IMR-90 (cell line): ENCODE data around the gene KCNQ1. TPM values are rescaled to one million over a fixed set of nuclear protein-coding genes. Genes with fewer than 3 reads are reported as not detected.

Experiments
- ATAC-seq: fragments of 200-7000 bp; cut with Tn5 transposase; 2 replicates; pipeline ENCODE4 v1.9.1; 2020; ENCODE audit warnings: low read depth, mild to moderate bottlenecking, moderate library complexity
- BruUV-seq: library from RNA; stranded (reverse); fragments of 400-500 nt; replicated peaks from 2 replicates; lab custom pipeline; 2021; lab: Mats Ljungman, UMichigan
- CTCF ChIA-PET: fragments of 300-600 bp; formaldehyde crosslinking; extraction: SDS; loops from one replicate; lab custom pipeline; 2021; ENCODE audit warnings: antibody characterized with exemption; lab: Yijun Ruan, JAX
- POLR2A ChIA-PET: fragments of 300-600 bp; sonication (Branson Sonifier 250); formaldehyde crosslinking; loops from one replicate; lab custom pipeline; 2022; ENCODE audit warnings: antibody characterized with exemption; ENCODE audit not compliant: unreplicated experiment; lab: Charles Lee
- DNase-seq: peaks from one replicate; pipeline ENCODE4 v3.0.0; 2013
- H2AFZ ChIP-seq: replicated peaks from 2 replicates; pipeline ENCODE3; 2013; ENCODE audit warnings: low read length, mild to moderate bottlenecking; ENCODE audit not compliant: poor library complexity
- H2AK5ac ChIP-seq: 2 replicates; pipeline ENCODE4 v1.6.1; 2013; ENCODE audit warnings: low read depth, low read length, inconsistent platforms
- H2AK9ac ChIP-seq: replicated peaks from 2 replicates; pipeline ENCODE3; 2013; ENCODE audit warnings: mild to moderate bottlenecking, low read depth, low read length, moderate library complexity; ENCODE audit not compliant: poor library complexity
- H2BK120ac ChIP-seq: 2 replicates; pipeline ENCODE4 v1.6.1; 2013; ENCODE audit warnings: low read depth, low read length, inconsistent platforms
- H2BK15ac ChIP-seq: 3 replicates; pipeline ENCODE4 v1.6.1; 2013; ENCODE audit warnings: low read depth, low read length, inconsistent platforms
- H2BK20ac ChIP-seq: 2 replicates; pipeline ENCODE4 v1.6.1; 2013; ENCODE audit warnings: low read depth, mild to moderate bottlenecking, inconsistent platforms, low read length, moderate library complexity
- H2BK5ac ChIP-seq: 2 replicates; pipeline ENCODE4 v1.6.1; 2013; ENCODE audit warnings: mild to moderate bottlenecking, low read depth, low read length, inconsistent platforms; ENCODE audit not compliant: poor library complexity, severe bottlenecking
- H3K14ac ChIP-seq: replicated peaks from 2 replicates; pipeline ENCODE4 v1.6.1; 2013; ENCODE audit warnings: low read depth, low read length, inconsistent platforms
- H3K18ac ChIP-seq: 2 replicates; pipeline ENCODE4 v1.6.1; 2013; ENCODE audit warnings: low read depth, low read length, control low read depth
- H3K23ac ChIP-seq: 2 replicates; pipeline ENCODE4 v1.6.1; 2013; ENCODE audit warnings: low read depth, low read length, inconsistent platforms
- H3K27ac ChIP-seq: 2 replicates; pipeline ENCODE4 v1.5.1; 2013; ENCODE audit warnings: mild to moderate bottlenecking, control low read depth, low read length; ENCODE audit not compliant: insufficient read depth
- H3K27me3 ChIP-seq: 2 replicates; pipeline ENCODE4 v1.6.1; 2013; ENCODE audit warnings: low read length; ENCODE audit not compliant: control insufficient read depth, insufficient read depth
- H3K36me3 ChIP-seq: 2 replicates; pipeline ENCODE4 v1.6.1; 2013; ENCODE audit warnings: low read length, mixed read lengths; ENCODE audit not compliant: control insufficient read depth, insufficient read depth
- H3K4ac ChIP-seq: 2 replicates; pipeline ENCODE4 v1.6.1; 2013; ENCODE audit warnings: low read depth, low read length, inconsistent platforms
- H3K4me1 ChIP-seq: 2 replicates; pipeline ENCODE4 v1.6.1; 2013; ENCODE audit warnings: low read length, mixed read lengths; ENCODE audit not compliant: control insufficient read depth, insufficient read depth
- H3K4me2 ChIP-seq: 2 replicates; pipeline ENCODE4 v1.6.1; 2013; ENCODE audit warnings: low read depth, mild to moderate bottlenecking, control low read depth, low read length, moderate library complexity
- H3K4me3 ChIP-seq: 2 replicates; pipeline ENCODE4 v1.5.1; 2013; ENCODE audit warnings: low read depth, mild to moderate bottlenecking, control low read depth, low read length, moderate library complexity; ENCODE audit not compliant: insufficient read depth
- H3K56ac ChIP-seq: 2 replicates; pipeline ENCODE4 v1.6.1; 2013; ENCODE audit warnings: low read length, inconsistent platforms; ENCODE audit not compliant: insufficient read depth; ENCODE audit errors: extremely low read depth
- H3K79me1 ChIP-seq, 2 experiments: 2 replicates each; pipeline ENCODE4 v1.6.1; 2013; ENCODE audit warnings: low read length in 2 of 2, inconsistent platforms in 1 of 2, low read depth in 1 of 2
- H3K9ac ChIP-seq: 2 replicates; pipeline ENCODE4 v1.6.1; 2013; ENCODE audit warnings: low read depth, low read length, control low read depth
- H3K9me1 ChIP-seq: 2 replicates; pipeline ENCODE4 v1.6.1; 2013; ENCODE audit warnings: low read length, inconsistent platforms; ENCODE audit not compliant: insufficient read depth
- H3K9me3 ChIP-seq: 2 replicates; pipeline ENCODE4 v1.6.1; 2013; ENCODE audit warnings: low read length; ENCODE audit not compliant: control insufficient read depth, insufficient read depth
- H4K20me1 ChIP-seq: 2 replicates; pipeline ENCODE4 v1.6.1; 2013; ENCODE audit warnings: low read length, inconsistent platforms; ENCODE audit not compliant: insufficient read depth
- H4K5ac ChIP-seq: 2 replicates; pipeline ENCODE4 v1.6.1; 2013; ENCODE audit warnings: mild to moderate bottlenecking, low read depth, low read length, control low read depth
- H4K8ac ChIP-seq, 2 experiments: 2 replicates each; pipeline ENCODE4 v1.6.1; 2013; ENCODE audit warnings: low read depth in 2 of 2, low read length in 2 of 2, control low read depth in 1 of 2, inconsistent platforms in 1 of 2
- H4K91ac ChIP-seq: 2 replicates; pipeline ENCODE4 v1.6.1; 2013; ENCODE audit warnings: low read depth, low read length, inconsistent platforms; ENCODE audit not compliant: insufficient read depth
- BHLHE40 ChIP-seq: fragments of 150-350 bp; IDR thresholded peaks from 2 replicates; pipeline ENCODE4 v1.6.1; 2016; ENCODE audit warnings: mild to moderate bottlenecking, low read depth, low read length
- CHD1 ChIP-seq: IDR thresholded peaks from 2 replicates; pipeline ENCODE4 v1.6.1; 2012; ENCODE audit warnings: low read depth, low read length, improper control_type of control experiment
- FOS ChIP-seq: fragments of 150-350 bp; IDR thresholded peaks from 2 replicates; pipeline ENCODE4 v1.6.1; 2016; ENCODE audit warnings: low read depth, low read length
- MAFK ChIP-seq: IDR thresholded peaks from 2 replicates; pipeline ENCODE4 v1.6.1; 2012; ENCODE audit warnings: low read depth, low read length, improper control_type of control experiment
- MAZ ChIP-seq: IDR thresholded peaks from 2 replicates; pipeline ENCODE4 v1.6.1; 2012; ENCODE audit warnings: low read depth, mild to moderate bottlenecking, low read length, improper control_type of control experiment, moderate library complexity, borderline replicate concordance
- MXI1 ChIP-seq: IDR thresholded peaks from 2 replicates; pipeline ENCODE4 v1.6.1; 2012; ENCODE audit warnings: low read depth, mild to moderate bottlenecking, low read length, moderate library complexity, borderline replicate concordance
- NFE2L2 ChIP-seq: fragments of 150-350 bp; IDR thresholded peaks from 2 replicates; pipeline ENCODE4 v1.6.1; 2016; ENCODE audit warnings: low read depth, mild to moderate bottlenecking, low read length
- RAD21 ChIP-seq: IDR thresholded peaks from 2 replicates; pipeline ENCODE4 v1.6.1; 2012; ENCODE audit warnings: low read length, improper control_type of control experiment
- SMC3 ChIP-seq: fragments of 150-350 bp; IDR thresholded peaks from 2 replicates; pipeline ENCODE4 v1.6.1; 2016; ENCODE audit warnings: low read depth, mild to moderate bottlenecking, antibody characterized with exemption, low read length, moderate library complexity
- WGBS, 2 experiments: methylation state at CpG; one replicate each; pipeline versions ENCODE4 v1.1.5 to v1.1.7; 2013; ENCODE audit warnings: missing lambda C conversion rate in 2 of 2; ENCODE audit not compliant: insufficient read length in 1 of 2; ENCODE audit errors: extremely low coverage in 2 of 2; 5-methylcytosine and 5-hydroxymethylcytosine counted together
- dilution Hi-C: fragments of 300-500 bp; cut with HindIII; formaldehyde crosslinking; loops from one replicate; pipeline ENCODE4 v1.14.3; 2018; ENCODE audit warnings: low sequenced_read_pairs; ENCODE audit not compliant: unreplicated experiment
- in situ Hi-C: fragments of 300-500 bp; cut with MboI; formaldehyde crosslinking; loops from 3 replicates; pipeline ENCODE4 v1.14.3; 2019; ENCODE audit warnings: low sequenced_read_pairs, inconsistent platforms, mixed read lengths
- intact Hi-C: fragments of 100-400 bp; cut with micrococcal nuclease; formaldehyde crosslinking; loops from 2 replicates; pipeline ENCODE4 v1.10.0; 2022
- polyA plus RNA-seq, 3 experiments: library from polyadenylated mRNA; depleted of rRNA; stranded (reverse); fragments of >200 nt; gene quantifications; 2 replicates each; pipeline ENCODE4 v1.2.3, GENCODE V29; 2012; ENCODE audit warnings: low replicate concordance in 1 of 3
- total RNA-seq: library from RNA; depleted of rRNA; stranded (reverse); fragments of >200 nt; gene quantifications from 2 replicates; pipeline ENCODE4 v1.2.3, GENCODE V29; 2012
- TF ChIP-seq, protein P1 (sequence below): fragments of 150-350 bp; IDR thresholded peaks from 2 replicates; pipeline ENCODE4 v1.6.1; 2017; ENCODE audit warnings: mild to moderate bottlenecking, antibody characterized with exemption, low read length, low read depth
- TF ChIP-seq, protein P2 (sequence below): conservative IDR thresholded peaks from 2 replicates; pipeline ENCODE4 v1.5.1; 2012; ENCODE audit warnings: mild to moderate bottlenecking, low read depth, low read length, improper control_type of control experiment
- TF ChIP-seq, protein P3 (sequence below): fragments of 150-350 bp; IDR thresholded peaks from 2 replicates; pipeline ENCODE4 v1.6.1; 2016; ENCODE audit warnings: low read depth, mild to moderate bottlenecking, low read length, moderate library complexity, borderline replicate concordance

KCNQ1 gene
- total and polyA plus RNA-seq, 2 of the 4 experiments (the other 2 are of a cell fraction): 0.07 TPM; not detected in 1

DNA sequence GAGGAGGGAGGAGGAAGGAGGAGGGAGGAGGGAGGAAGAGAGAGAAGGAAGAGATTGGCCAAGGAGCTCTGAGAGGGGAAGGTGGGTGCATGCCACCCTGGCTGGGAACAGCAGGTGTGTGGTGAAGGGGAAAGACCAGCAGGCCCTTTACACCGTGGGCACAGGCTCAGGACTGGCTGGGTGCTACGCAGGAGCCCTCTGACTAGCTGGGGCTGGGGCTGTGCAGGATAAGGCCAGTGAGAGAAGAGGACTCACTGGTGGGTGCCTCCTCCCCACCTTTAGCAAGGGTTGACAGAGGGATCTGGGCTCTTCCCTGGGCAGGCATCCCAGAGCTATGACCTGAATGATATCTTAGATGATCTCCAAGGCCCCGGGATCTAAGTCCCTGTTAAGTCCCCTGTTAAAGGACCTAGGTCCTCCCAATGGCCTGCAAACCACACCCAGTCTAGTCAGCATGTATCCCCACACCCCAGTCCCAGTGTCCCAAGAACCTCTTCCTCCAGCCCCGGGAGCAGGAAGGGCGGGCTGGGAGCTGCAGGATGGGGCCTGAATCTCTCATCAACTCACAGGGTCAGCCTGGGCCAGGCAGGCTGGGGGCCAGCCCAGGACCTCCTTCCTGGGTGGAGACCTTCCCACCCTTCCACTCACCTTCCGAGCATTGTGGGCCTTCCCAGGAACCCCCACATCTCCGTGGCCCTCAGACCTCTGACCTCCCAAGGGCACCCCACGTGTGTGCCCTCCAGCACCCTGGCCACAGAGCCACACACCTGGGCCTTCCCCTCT, 385.4 kb downstream of the KCNQ1 start:
- dilution Hi-C loops: no loop called here
- no TSS peak for BruUV-seq

More for the DNA sequence above, 385.4 kb downstream of the KCNQ1 start:
- no peaks in the 10 kb centered on the region for H3K36me3 ChIP-seq
- POLR2A ChIA-PET: interaction anchor here (0.6 kb wide), 1 partner anchor 425 kb away, joined by 3 read pairs; no protein-coding TSS in a partner anchor
- peaks cover 8% of the 10 kb centered on the region for H3K9me3 ChIP-seq
- H4K8ac ChIP-seq: no peak overlapping the region
- H3K27me3 ChIP-seq: peaks cover 5% of the 10 kb centered on the region; the same call in 1 of the 2 replicates
- H2AFZ ChIP-seq: no peak overlapping the region
- no peak overlapping the region for H2AK9ac ChIP-seq
- no peak overlapping the region for H2BK15ac ChIP-seq
- no peak overlapping the region for H4K91ac ChIP-seq
- H3K79me1 ChIP-seq: no peaks in the 10 kb centered on the region
- CTCF ChIA-PET: no interaction called here
- no peak overlapping the region for H3K9ac ChIP-seq
- H3K18ac ChIP-seq: no peak overlapping the region
- no peak overlapping the region for H3K14ac ChIP-seq
- H3K4me2 ChIP-seq: no peak overlapping the region
- no peaks in the 10 kb centered on the region for H4K20me1 ChIP-seq
- intact Hi-C loops: no loop called here
- H3K56ac ChIP-seq: no peak overlapping the region
- H2BK120ac ChIP-seq: no peak overlapping the region
- H2BK20ac ChIP-seq: no peak overlapping the region
- H2BK5ac ChIP-seq: no peak overlapping the region
- H3K4me3 ChIP-seq: no peak overlapping the region
- H2AK5ac ChIP-seq: no peak overlapping the region
- no peak overlapping the region for H3K23ac ChIP-seq
- peaks cover 17% of the 10 kb centered on the region for H3K4me1 ChIP-seq
- no peak overlapping the region for H3K27ac ChIP-seq
- DNase-seq (no peak), ATAC-seq (no peak)
- WGBS, 2 experiments: no CpG with 5 or more reads among the region's 8 CpGs
- H3K4ac ChIP-seq: no peak overlapping the region
- in situ Hi-C loops: no loop called here
- TF ChIP-seq, protein P1, sequence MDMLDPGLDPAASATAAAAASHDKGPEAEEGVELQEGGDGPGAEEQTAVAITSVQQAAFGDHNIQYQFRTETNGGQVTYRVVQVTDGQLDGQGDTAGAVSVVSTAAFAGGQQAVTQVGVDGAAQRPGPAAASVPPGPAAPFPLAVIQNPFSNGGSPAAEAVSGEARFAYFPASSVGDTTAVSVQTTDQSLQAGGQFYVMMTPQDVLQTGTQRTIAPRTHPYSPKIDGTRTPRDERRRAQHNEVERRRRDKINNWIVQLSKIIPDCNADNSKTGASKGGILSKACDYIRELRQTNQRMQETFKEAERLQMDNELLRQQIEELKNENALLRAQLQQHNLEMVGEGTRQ: no peak
- TF ChIP-seq NFE2L2 (no peak), CHD1 (no peak), SMC3 (no peak), RAD21 (no peak), MAZ (no peak), MAFK (no peak), BHLHE40 (no peak), FOS (no peak), MXI1 (no peak)
- TF ChIP-seq, protein P2, sequence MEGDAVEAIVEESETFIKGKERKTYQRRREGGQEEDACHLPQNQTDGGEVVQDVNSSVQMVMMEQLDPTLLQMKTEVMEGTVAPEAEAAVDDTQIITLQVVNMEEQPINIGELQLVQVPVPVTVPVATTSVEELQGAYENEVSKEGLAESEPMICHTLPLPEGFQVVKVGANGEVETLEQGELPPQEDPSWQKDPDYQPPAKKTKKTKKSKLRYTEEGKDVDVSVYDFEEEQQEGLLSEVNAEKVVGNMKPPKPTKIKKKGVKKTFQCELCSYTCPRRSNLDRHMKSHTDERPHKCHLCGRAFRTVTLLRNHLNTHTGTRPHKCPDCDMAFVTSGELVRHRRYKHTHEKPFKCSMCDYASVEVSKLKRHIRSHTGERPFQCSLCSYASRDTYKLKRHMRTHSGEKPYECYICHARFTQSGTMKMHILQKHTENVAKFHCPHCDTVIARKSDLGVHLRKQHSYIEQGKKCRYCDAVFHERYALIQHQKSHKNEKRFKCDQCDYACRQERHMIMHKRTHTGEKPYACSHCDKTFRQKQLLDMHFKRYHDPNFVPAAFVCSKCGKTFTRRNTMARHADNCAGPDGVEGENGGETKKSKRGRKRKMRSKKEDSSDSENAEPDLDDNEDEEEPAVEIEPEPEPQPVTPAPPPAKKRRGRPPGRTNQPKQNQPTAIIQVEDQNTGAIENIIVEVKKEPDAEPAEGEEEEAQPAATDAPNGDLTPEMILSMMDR: no peak
- TF ChIP-seq, protein P3, sequence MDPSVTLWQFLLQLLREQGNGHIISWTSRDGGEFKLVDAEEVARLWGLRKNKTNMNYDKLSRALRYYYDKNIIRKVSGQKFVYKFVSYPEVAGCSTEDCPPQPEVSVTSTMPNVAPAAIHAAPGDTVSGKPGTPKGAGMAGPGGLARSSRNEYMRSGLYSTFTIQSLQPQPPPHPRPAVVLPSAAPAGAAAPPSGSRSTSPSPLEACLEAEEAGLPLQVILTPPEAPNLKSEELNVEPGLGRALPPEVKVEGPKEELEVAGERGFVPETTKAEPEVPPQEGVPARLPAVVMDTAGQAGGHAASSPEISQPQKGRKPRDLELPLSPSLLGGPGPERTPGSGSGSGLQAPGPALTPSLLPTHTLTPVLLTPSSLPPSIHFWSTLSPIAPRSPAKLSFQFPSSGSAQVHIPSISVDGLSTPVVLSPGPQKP: no peak
- no peak overlapping the region for H4K5ac ChIP-seq
- peaks cover under 1% of the 10 kb centered on the region; the same call in 1 of the 2 replicates for H3K9me1 ChIP-seq
